Measurements from ENCODE around the gene PPM1J. TPM values are rescaled to one million over a fixed set of nuclear protein-coding genes. Genes with fewer than 3 reads are reported as not detected.

Gene PPM1J
- total RNA-seq, 6 experiments from 2014 or later: 1.1 to 1.7 (median 1.4) TPM

DNA sequence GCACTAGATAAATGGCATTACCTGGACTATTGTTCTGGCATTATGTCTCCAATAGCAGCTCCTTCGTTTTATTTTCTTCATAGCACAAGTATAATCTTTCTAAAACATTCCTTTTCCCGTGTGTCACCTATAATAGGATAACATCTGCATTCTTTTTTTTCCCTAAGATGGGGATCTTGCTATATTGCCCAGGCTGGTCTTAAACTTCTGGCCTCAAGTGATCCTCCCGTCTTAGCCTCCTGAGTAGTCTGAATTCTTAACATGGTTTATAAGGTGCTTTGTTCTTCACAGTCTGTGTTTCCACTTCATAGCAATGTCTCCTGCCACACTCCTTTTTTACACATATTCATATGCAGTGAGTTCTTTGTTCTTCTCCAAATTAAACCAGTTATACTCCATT is 49.3 kb downstream of the PPM1J start:
- TF ChIP-seq, protein P1, sequence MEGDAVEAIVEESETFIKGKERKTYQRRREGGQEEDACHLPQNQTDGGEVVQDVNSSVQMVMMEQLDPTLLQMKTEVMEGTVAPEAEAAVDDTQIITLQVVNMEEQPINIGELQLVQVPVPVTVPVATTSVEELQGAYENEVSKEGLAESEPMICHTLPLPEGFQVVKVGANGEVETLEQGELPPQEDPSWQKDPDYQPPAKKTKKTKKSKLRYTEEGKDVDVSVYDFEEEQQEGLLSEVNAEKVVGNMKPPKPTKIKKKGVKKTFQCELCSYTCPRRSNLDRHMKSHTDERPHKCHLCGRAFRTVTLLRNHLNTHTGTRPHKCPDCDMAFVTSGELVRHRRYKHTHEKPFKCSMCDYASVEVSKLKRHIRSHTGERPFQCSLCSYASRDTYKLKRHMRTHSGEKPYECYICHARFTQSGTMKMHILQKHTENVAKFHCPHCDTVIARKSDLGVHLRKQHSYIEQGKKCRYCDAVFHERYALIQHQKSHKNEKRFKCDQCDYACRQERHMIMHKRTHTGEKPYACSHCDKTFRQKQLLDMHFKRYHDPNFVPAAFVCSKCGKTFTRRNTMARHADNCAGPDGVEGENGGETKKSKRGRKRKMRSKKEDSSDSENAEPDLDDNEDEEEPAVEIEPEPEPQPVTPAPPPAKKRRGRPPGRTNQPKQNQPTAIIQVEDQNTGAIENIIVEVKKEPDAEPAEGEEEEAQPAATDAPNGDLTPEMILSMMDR (IDR thresholded peaks at IDR 0.05): no peak
- Mint-ChIP-seq H3K4me1 (ENCODE audit: low read depth) (no peaks in the 10 kb centered on the region), H3K4me3 (no peak overlapping the region), H3K9me3 (no peaks in the 10 kb centered on the region), H3K27ac (no peak overlapping the region), H3K27me3 (ENCODE audit: insufficient read depth) (no peaks in the 10 kb centered on the region; the same call in 1 of the 2 replicates), H3K36me3 (ENCODE audit: low read depth) (peaks cover 54% of the 10 kb centered on the region)
- DNase-seq: no peak

Other genes starting within 250 kb of the PPM1J start
- gene WNT2B, start 206.4 kb downstream of the PPM1J start, total RNA-seq (2021; fragmentation: NEBNext Ultra II Directional; extraction: Animal tissue kit (Norgen Biotek cat#: 25700)): 1 to 10 TPM; 1.9 to 3.8 (median 3.5) TPM
- gene ST7L, start 96.2 kb downstream of the PPM1J start, total RNA-seq (2021; fragmentation: NEBNext Ultra II Directional; extraction: Animal tissue kit (Norgen Biotek cat#: 25700)): 10 to 100 TPM; 20.2 to 24.5 (median 23.7) TPM
- gene CAPZA1, start 95.5 kb downstream of the PPM1J start, total RNA-seq (2021; fragmentation: NEBNext Ultra II Directional; extraction: Animal tissue kit (Norgen Biotek cat#: 25700)): 100 to 1,000 TPM; 230 to 293 (median 265) TPM
- 10 to 100 TPM; 61.6 to 86.0 (median 83.5) TPM for gene MOV10, start 40.7 kb downstream of the PPM1J start, total RNA-seq (2021; fragmentation: NEBNext Ultra II Directional; extraction: Animal tissue kit (Norgen Biotek cat#: 25700))
- 100 to 1,000 TPM; 579 to 610 (median 596) TPM for gene RHOC, start 8.2 kb downstream of the PPM1J start, total RNA-seq (2021; fragmentation: NEBNext Ultra II Directional; extraction: Animal tissue kit (Norgen Biotek cat#: 25700))
- gene SLC16A1, start 240.9 kb upstream of the PPM1J start, total RNA-seq (2021; fragmentation: NEBNext Ultra II Directional; extraction: Animal tissue kit (Norgen Biotek cat#: 25700)): 10 to 100 TPM; 61.0 to 95.0 (median 69.4) TPM